ENCODE results near the gene EEF1G.

DNA sequence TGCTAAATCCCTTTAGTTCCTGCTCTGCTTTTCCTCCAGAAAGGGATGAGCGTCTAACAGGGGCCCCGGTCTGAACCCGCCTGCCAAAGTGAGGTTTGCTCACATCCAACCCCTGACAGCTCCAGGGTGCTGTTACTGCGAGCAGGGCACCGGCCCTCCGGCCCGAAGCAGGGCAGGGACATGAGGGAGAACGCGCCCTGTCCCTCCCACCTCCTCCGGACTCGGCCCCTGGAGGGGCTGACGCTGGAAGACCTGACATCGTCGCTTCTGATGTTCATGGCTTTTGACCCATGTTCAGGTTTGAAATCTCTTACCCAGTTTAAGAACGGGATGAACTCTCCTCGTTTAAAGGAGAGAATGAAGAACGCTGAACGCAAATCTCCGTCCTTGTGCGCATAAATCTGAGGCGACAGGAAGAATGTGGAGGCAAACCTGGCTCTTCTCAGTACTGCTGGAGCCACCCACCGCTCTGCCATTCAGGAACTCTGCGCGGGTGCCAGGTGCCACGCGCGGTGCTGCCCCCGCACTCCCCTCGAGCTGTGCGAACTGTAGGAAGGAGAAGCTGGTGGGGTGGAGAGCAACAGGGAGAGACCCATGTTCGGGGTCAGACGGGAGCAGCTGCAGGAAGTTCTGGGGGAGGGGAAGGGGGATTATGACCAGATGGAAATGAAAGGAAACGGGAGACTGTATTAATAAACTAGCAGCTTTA is 826 bp upstream of the EEF1G start:
- TF ChIP-seq, protein P1, sequence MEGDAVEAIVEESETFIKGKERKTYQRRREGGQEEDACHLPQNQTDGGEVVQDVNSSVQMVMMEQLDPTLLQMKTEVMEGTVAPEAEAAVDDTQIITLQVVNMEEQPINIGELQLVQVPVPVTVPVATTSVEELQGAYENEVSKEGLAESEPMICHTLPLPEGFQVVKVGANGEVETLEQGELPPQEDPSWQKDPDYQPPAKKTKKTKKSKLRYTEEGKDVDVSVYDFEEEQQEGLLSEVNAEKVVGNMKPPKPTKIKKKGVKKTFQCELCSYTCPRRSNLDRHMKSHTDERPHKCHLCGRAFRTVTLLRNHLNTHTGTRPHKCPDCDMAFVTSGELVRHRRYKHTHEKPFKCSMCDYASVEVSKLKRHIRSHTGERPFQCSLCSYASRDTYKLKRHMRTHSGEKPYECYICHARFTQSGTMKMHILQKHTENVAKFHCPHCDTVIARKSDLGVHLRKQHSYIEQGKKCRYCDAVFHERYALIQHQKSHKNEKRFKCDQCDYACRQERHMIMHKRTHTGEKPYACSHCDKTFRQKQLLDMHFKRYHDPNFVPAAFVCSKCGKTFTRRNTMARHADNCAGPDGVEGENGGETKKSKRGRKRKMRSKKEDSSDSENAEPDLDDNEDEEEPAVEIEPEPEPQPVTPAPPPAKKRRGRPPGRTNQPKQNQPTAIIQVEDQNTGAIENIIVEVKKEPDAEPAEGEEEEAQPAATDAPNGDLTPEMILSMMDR (IDR thresholded peaks at IDR 0.05), result no peak
- TF ChIP-seq POLR2AphosphoS5 (IDR thresholded peaks at IDR 0.05), result no peak

Measured in transverse colon (tissue), 4 donors.